NCI-H2081 treated with DMSO at 0.1 percent for 48 hours (cell line): ENCODE data around the gene APOM.

Source experiments
- DNase-seq: peaks from one replicate; lab custom pipeline; 2025; lab: John Stamatoyannopoulos, UW

Gene APOM

GRCh38 chr6:31680226-31681134 is 24.8 kb downstream of the APOM start, which contains the start of gene LY6G5C:
Gene LY6G5C, minus strand, starts transcription at chr6:31681067. Its CDS starts 694 bp downstream, at chr6:31680373.
- DNase-seq = peak; percentile 69

GRCh38 chr6:31681135-31681671 is 25.5 kb downstream of the APOM start:
- no peak for DNase-seq

DNA sequence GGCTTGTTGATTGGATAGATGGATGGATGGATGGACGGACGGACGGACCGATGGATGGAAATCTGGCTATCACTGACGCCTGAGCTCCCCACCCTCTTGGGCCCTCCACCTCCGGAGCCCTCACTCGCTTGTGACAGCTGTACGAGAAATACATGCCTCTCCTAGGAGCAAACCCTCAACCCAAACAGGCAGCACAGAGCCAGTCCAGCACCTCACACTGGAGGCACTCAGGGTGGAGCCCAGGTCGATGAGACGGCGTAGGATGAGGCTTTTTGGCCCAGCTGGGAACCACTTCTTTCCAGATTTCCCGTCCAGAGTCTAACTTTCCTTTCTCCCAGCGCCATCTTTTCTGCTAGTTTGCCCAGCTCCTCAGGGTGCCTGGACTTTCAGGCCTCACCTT is 27.9 kb downstream of the APOM start:
- no peak for DNase-seq

DNA sequence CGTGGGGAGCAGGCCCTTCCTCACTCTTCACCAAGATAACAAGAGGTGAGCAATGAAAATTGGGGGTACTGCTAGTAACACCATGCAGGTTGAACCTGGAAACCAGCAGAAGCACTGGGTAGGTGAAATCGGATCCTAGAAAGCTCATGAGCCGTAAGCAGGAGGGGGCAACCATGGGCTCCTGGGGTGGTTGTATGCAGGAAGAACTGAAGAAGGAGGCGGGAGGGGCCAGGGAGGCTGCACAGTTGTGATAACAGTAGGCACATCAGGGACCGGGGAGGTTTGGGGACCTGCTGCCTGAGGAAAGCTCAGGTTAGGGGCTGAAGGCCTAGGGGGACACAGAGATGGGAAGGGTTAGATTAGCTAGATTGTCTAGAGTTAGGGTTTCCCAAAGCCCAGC is 30.8 kb downstream of the APOM start:
- no peak for DNase-seq

DNA sequence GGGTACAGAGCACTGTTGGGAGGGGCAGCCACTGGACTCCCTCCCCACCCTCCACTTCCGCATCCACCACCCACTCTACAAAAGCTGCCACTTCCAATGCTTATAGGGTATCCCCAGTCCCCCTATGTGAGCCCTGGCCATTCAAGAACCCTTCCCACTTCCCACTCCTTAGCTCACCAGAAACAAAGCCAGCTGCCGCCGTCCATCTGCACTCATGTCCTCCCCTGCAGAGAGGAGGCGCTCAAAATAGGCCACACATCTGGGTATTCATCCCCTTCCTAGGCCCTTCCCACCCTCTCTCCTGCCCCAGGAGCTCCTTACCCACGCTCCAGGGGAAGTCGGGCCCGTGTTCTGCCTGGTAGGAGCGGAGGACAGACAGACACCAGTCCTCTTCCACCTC is 31.6 kb downstream of the APOM start:
- DNase-seq = no peak

DNA sequence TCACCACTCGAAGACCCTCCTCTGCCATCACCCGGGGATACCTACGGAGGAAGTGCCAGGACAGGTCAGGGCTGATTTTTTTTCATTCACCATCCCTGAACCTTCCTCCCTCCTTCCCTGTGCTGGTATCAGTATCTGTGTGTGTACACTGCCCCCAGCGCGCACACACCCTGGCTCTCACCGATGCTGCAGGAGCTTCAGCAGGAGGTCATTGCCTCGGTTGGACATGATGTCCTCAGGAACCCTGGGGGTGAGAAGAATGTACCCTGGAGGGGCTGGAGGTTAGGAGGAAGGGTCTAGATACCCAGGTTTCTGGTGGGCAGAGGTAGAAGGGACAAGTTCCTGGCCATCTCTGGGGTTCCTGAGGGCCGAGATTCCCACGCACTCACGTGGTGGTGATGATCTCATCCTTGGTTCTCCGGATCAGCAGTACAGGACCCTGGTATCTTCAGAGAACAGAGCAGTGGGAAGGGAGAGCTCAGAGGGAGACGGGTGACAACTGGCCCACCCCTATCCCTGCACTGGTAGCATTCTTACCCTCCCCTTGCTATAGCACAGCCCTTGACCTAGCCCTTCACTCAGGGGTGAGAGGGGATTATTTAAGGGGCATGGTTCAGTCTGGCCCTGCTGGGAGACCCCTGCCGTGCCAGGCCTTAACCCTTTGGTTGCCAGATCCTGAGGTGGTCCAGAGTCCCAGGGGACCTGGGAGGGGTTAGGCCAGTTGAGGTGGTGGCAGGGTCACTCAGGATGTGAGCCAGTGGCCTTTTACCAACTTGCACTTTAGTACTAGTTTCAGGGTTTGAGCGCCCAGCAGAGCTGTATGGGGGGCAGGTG is 32.4 kb downstream of the APOM start:
- DNase-seq = no peak

GRCh38 chr6:31689249-31690110 is 33.8 kb downstream of the APOM start:
- no peak for DNase-seq

DNA sequence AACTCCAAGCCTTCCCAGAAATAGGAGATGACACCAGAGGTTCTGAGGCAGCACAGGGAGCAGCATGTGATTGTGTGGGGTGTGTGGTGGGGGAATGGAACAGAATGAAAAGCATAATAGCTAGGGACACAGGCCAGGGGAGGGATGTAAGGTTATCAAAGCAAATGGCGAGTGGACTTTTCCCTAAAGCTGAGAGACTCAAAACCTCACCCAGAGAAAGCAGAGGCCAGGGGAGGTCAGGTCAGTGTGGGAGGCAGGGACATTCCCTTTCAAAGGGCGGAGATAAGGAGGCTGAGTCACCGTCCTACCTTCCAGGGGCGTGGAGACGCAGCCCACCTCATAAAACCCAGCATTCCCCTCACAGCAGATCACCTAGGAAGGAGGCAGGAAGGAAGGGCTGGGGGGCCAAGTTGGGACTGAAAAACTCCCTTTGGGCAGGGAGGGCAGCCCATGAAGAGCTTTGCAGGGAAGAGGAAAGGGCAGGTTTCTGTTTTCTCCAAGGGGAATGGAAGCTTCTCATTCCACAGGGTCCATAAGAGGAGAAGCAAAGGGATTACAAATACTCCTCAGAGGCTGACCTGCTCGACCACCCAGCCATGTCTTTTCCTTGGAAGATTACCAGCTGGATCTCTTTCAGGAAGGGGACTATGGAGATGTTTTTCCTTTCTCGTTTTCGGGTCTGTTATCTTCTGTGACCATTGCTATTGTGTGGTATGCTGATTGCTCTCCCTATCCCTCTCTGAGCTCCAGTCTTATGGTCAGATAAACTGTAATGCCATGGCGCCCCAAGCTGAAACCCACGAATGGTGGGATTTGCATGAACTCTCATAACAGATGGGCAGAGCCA is 34.8 kb downstream of the APOM start:
- DNase-seq = no peak

DNA sequence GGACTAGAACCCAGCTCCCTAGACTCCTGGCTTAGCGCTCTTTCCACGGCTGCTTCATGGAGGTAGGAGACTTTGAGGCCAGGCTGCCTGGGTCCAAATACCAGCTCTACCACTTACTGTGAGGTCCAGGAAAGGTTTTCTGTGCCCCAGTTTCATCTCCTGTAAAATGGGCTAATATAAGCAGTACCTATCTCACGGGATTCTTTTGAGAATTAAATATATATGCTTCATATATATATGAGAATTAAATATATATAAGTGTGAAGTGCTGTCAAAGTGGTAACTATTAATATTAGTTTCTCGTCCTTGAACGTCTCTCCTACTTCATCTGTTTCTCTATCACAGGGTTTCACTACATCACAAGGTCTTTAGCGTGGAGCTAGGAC is 35.4 kb downstream of the APOM start:
- no peak for DNase-seq

- no peak for DNase-seq
Observed at GRCh38 chr6:31691564-31692108, 35.9 kb downstream of the APOM start.

DNA sequence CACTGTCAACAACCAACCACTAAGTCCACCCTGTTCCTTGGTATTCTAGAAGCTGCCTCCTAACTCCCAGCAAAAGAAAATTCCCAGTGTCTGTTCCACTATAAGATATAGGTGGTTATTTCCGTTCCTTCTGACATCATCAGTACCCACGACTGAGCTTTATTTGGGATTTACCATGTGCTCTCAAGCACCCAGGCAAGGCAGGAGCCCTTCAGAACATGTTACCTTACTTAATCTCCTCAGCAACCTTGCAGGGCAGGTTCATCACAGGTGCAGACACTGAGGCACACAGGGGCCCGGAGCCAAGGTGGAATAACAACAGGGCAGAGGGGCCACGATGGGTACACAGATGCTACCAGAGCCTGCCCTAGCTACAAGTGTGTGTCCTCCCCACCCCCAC is 36.7 kb downstream of the APOM start:
- DNase-seq = no peak

GRCh38 chr6:31692886-31693285 is 37.2 kb downstream of the APOM start:
- no peak for DNase-seq

GRCh38 chr6:31693535-31693934 is 37.8 kb downstream of the APOM start:
- no peak for DNase-seq

DNA sequence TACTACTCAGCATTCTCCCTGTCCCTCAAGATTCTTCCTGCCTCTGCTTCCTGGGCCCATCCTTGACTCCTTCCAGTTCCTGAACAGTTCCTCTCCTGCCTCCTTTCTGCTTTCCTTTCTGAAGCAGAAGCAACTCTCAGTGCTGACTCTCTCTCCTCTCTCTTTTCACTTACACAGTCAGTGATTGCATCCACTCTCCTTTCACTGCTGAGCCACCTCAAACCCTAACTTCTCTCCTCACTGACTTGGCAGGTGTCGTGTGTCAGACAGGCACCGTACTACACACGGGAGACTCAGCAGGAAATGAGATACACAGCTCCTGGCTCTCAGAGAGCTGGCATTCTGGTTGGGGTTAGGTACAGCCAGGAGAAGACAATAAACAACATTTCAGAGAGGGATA is 41.9 kb downstream of the APOM start:
- no peak for DNase-seq

DNA sequence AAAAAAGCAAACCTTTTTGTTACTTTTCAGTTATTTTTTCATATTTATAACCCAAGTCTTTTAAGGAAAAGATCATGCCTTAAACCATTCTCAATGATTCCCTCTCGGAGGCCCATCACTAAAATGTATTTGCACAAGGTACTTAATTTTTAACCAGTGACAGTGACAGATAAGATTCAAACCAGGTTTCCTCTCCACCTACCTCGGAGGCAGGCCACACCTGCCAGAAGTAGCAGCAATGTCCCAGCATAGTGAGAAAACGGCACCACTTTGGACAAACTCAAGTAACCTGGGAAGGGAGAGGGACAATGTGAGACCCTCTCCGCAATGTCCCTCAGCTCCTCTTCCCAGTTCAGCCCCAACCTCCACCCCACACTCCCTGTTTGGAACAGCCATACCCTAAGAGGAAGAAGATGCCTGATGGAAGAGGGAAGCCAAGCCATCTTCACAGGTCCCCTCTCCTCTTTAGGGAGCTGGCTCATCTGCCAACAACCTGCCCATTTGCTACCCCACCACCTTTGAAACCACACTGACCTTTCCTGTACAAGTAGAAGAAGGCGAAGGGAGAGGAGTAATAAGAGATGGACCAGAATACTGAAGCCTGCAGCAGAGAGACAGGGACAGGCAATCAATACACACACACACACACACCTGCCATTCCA is 45.2 kb downstream of the APOM start:
- no peak for DNase-seq

DNA sequence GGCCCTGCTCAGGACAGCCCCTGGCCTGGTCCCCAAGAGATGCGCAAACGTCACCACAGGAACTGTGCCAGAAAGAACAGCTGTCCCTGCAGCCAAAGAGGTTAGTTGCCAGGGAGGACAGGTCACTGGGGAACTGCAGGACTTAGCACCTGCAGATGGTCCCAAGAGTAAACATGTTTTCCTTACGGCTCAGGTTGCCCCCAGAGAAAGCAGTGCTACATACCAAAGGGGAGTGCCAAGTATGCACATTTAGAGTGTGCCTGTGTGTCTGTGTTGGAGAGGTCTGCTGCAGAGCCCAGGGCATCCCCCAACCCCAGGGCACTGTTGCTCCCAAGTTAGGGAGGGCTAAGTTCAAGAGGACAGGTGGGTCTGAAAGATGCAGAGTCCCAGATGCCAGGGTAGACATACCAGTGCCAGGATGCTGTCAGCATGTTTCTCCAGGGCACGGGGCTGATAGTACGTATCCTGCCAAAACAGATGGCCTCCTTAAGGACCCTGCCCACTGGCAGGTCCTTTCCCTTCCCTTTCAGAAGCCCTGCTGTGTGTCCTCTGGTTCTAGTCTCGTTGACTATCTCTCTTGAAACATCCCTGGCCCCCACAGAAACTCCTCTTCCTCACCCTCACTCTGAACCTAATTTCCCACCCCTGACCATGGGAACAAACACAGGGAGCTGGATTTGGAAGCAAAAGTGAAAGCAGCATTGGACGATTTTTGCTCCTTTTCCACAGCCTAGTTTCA is 46.1 kb downstream of the APOM start:
- no peak for DNase-seq

DNA sequence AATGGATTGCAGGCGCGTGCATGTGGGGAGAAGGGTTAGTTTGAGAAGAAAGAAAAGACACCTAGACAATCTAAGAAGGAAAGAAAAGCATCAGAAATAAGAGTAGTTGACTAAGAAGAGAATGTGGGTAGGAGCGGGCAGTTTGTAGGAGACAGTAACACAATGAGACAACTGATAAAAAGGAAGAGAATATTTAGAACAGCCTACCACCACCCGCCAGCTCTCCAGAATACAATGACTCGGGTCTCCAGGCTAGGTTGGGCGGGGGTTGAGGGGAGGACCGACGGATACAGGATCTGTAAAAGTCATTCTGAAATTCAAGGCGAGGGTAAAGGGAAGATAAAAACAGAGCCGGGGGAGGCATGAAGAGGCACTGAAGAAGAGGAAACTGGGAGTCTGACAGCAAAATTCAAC is 46.7 kb downstream of the APOM start:
- no peak for DNase-seq

DNA sequence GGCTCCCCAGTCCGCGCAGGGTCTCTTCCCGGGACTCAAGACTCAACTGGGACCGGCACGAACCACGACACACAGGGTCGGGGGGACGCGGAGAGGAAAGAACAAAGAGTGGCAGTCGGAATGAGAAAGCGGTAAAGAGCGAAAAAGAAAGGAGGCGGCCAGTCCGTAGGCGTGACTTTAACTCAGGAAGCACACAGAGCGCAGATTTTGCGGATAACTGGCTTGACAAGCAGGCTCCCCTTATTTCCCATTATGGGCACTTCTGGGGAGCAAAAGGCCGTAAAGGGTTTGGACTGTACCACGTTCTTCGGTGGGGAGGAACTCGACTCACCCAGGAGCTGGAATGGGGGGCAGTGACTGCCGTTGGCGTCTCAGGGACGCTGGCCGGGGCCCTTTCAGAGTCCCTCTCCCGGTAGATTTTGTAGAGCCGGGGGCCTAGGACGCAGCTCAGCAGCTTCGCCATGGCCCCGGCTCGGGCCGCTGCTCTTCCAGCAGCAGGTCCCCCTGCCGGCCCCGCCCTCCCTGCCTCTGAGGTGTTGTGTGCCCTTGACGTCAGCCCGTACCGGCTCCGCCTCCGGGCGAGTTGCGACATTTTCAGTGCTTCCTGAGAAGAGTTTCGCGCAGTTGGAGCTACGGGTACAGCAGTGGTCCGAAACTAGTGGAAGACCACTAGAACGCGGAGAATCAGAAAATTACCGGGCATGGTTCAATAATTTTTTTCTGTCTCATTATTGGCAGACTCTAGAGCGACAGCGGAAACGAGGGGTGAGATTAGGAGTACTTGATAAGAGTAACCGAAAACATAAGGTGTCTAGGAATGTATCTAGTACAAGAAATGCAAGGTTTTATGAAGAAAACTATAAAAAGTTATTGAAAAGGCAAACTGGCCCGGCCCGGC is 47.4 kb downstream of the APOM start, which contains the start of gene ABHD16A:
Gene ABHD16A, minus strand, starts transcription at position 506 of the 898 bp plus-strand sequence. Its CDS starts 43 bp downstream, at position 463.
- peak; percentile 83 for DNase-seq
